ENCODE measurements around the gene ARSK.
"Not testable (repeated sequence)": the region's sequence is repeated elsewhere in the genome, so short reads cannot be mapped to it uniquely, and the experiment has no call there.

ARSK gene

GRCh38 chr5:95646226-95646568 is 91.3 kb downstream of the ARSK start:
- ChIA-PET POLR2A (interaction anchor here (0.5 to 2.1 kb wide), 40 partner anchors 9 to 290 kb away, joined by 3 to 29 read pairs (median 4); partner anchors contain the start of genes ARSK, GLRX, RHOBTB3 and SKIC3), CTCF (interaction anchor here (0.5 to 1.4 kb wide), 3 partner anchors 18 to 160 kb away, joined by 3 to 4 read pairs (median 3); no protein-coding TSS in a partner anchor)
- TF ChIP-seq L3MBTL2 (conservative IDR thresholded peaks at IDR 0.05), result peak; percentile 54
- not testable (repeated sequence) for DNase-seq (ENCODE audit: extremely low spot score)

DNA sequence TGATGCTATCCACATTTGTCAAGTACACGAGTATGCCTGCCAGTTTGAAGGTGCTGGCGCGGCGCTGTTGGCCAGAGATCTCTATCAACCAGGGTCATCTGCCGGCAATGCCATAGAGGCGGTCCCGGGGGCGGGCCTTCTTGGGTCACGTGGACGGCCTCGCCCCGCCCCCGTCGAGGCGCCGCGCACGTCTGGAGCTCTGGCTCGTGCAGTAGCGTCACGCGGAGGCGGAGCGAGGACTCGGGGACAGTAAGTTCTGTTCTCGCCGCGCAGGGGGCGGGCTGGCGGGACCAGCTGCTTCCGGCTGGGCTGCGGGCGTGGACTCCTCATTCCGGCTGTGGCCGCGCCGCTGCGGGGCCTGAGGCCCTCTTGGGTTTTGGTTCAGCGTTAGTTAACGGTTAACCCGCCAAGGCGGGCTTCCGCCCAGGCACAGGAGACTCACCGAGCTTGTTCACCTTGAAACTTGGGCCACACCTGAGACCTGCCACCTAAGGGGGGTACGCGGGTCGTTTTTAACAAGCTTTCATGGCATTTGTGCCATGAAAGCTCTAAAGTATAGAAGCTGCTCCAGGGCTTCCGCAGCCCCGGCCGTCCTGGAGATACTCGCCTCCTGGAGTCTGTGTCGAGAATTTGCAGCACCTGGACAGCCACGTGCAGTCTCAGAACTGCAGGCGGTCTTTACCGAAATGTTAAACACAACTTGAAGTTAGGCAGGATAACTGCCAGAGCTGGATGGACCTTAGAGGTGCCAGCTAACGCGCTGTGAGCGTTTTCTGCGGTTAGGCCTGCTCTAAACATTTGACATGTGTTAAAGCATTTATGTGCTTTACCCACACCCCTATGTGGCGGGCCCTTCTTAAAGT is 91.9 kb downstream of the ARSK start, which contains the start of gene RFESD:
TSS of gene RFESD (plus strand) at position 209 of the 863 bp plus-strand sequence. CDS start 5,495 bp downstream, outside the sequence.
- ChIA-PET CTCF (interaction anchor here (0.5 to 1.4 kb wide), 6 partner anchors 18 to 159 kb away, joined by 3 to 5 read pairs (median 3); no protein-coding TSS in a partner anchor), POLR2A (interaction anchor here (0.5 to 2.1 kb wide), 42 partner anchors 9 to 289 kb away, joined by 3 to 29 read pairs (median 4); partner anchors contain the start of genes ARSK, GLRX, RHOBTB3 and SKIC3)
- DNase-seq (ENCODE audit: extremely low spot score), result peak; percentile 96
- TF ChIP-seq ELF4 (IDR thresholded peaks at IDR 0.05) (peak; percentile 37), FOXK2 (IDR thresholded peaks at IDR 0.05) (no peak), FOXA1 (IDR thresholded peaks at IDR 0.05) (no peak), FOXM1 (IDR thresholded peaks at IDR 0.05; ENCODE audit: borderline replicate concordance) (no peak), L3MBTL2 (conservative IDR thresholded peaks at IDR 0.05) (peak; percentile 88), TARDBP (IDR thresholded peaks at IDR 0.05) (no peak), SP1 (IDR thresholded peaks at IDR 0.05) (no peak), BHLHE40 (IDR thresholded peaks at IDR 0.05; ENCODE audit: borderline replicate concordance) (no peak), LEF1 (IDR thresholded peaks at IDR 0.05; ENCODE audit: borderline replicate concordance) (no peak), SUZ12 (IDR thresholded peaks at IDR 0.05) (no peak), ARNT (IDR thresholded peaks at IDR 0.05) (no peak), CTBP1 (IDR thresholded peaks at IDR 0.05; ENCODE audit: borderline replicate concordance) (no peak), HDGF (IDR thresholded peaks at IDR 0.05; ENCODE audit: borderline replicate concordance) (no peak)
- TF ChIP-seq, protein P1, sequence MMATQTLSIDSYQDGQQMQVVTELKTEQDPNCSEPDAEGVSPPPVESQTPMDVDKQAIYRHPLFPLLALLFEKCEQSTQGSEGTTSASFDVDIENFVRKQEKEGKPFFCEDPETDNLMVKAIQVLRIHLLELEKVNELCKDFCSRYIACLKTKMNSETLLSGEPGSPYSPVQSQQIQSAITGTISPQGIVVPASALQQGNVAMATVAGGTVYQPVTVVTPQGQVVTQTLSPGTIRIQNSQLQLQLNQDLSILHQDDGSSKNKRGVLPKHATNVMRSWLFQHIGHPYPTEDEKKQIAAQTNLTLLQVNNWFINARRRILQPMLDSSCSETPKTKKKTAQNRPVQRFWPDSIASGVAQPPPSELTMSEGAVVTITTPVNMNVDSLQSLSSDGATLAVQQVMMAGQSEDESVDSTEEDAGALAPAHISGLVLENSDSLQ (IDR thresholded peaks at IDR 0.05), result peak; percentile 45; the same call in 1 of the 2 replicates

- POLR2A ChIA-PET, result interaction anchor here (1.7 to 2.1 kb wide), 4 partner anchors 7 to 190 kb away, joined by 9 to 29 read pairs (median 12); partner anchors contain the start of gene RHOBTB3
- peak; percentile 38 for TF ChIP-seq L3MBTL2 (conservative IDR thresholded peaks at IDR 0.05)
- TF ChIP-seq LEF1 (IDR thresholded peaks at IDR 0.05; ENCODE audit: borderline replicate concordance), result no peak
- no peak for TF ChIP-seq CTBP1 (IDR thresholded peaks at IDR 0.05; ENCODE audit: borderline replicate concordance)
- TF ChIP-seq FOXM1 (IDR thresholded peaks at IDR 0.05; ENCODE audit: borderline replicate concordance), result no peak
- CTCF ChIA-PET, result interaction anchor here (1.1 kb wide), 1 partner anchor 52 kb away, joined by 3 read pairs; no protein-coding TSS in a partner anchor
- no peak for DNase-seq (ENCODE audit: extremely low spot score)
Measured at GRCh38 chr5:95647886-95648860, 93.3 kb downstream of the ARSK start.

DNA sequence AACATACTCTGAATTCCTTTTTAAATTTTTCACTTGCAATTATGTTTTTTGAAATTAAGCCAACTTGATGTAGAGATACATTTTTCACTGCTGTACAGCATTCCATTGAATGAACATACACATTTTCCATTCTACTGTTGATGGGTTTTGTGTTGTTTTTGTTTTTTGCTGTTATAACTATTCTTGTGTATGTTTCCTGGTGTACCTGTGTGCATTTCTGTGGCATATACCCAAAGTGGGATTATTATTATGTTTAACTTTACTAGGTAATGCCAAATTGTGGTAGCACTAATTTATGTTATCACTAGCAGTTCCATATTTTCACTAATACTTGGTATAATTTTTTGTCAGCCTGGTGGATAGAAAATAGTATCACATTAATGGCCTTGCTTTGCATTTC is 94.4 kb downstream of the ARSK start:
- POLR2A ChIA-PET, result no interaction called here

DNA sequence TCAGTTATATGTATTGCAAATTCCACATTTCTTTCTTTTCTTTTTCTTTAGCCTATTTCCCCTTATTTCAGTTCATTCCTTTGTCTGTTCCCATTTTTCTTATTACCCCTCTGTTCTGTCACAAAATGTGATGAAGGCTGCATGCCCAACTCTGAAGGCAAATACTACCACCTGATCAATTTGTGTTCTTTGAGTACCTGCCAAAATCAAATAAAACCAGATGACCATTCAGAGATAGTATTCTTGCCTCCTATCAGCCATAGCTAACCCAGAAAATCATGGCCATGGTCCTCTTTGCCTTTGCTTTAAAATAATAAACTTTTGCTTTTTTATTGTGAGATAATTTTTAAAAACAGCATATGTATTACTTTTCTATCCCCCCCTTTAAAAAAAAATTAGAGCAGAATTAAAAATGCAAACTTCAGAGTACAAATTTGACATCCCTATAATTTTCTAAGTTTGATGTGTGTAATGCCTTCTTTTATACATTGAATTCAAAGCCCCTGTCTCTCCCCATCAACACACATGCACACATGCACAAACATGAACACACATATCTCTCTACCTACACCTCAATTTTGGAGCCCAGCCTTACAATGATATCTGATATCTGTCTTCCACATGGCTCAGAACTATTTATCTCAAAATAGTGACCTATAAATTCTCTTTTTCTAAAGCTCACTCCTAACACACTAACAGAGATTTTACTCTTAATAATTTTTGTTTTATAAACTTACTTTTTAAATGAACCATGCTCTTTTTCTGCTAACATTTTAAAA is 95.1 kb downstream of the ARSK start:
- no peak for DNase-seq (ENCODE audit: extremely low spot score)
- no peak for TF ChIP-seq ZNF384 (IDR thresholded peaks at IDR 0.05)
- TF ChIP-seq ARNT (IDR thresholded peaks at IDR 0.05), result no peak
- no peak for TF ChIP-seq SP1 (IDR thresholded peaks at IDR 0.05)
- no peak for TF ChIP-seq LEF1 (IDR thresholded peaks at IDR 0.05; ENCODE audit: borderline replicate concordance)
- TF ChIP-seq FOXK2 (IDR thresholded peaks at IDR 0.05), result no peak
- no peak for TF ChIP-seq FOXA1 (IDR thresholded peaks at IDR 0.05)
- TF ChIP-seq, protein P1 (IDR thresholded peaks at IDR 0.05), result no peak
- no peak for TF ChIP-seq CTBP1 (IDR thresholded peaks at IDR 0.05; ENCODE audit: borderline replicate concordance)
- no peak for TF ChIP-seq BHLHE40 (IDR thresholded peaks at IDR 0.05; ENCODE audit: borderline replicate concordance)
- TF ChIP-seq ELF4 (IDR thresholded peaks at IDR 0.05), result no peak
- ChIA-PET POLR2A (no interaction called here), CTCF (interaction anchor here (0.5 to 0.7 kb wide), 2 partner anchors 669 to 1247 kb away, joined by 3 to 5 read pairs; no protein-coding TSS in a partner anchor)

More for the DNA sequence above, 94.4 kb downstream of the ARSK start:
- TF ChIP-seq SUZ12 (IDR thresholded peaks at IDR 0.05) (no peak), BHLHE40 (IDR thresholded peaks at IDR 0.05; ENCODE audit: borderline replicate concordance) (no peak), ELF4 (IDR thresholded peaks at IDR 0.05) (no peak), NFRKB (IDR thresholded peaks at IDR 0.05) (no peak), L3MBTL2 (conservative IDR thresholded peaks at IDR 0.05) (no peak), HDGF (IDR thresholded peaks at IDR 0.05; ENCODE audit: borderline replicate concordance) (no peak), TARDBP (IDR thresholded peaks at IDR 0.05) (no peak), SP1 (IDR thresholded peaks at IDR 0.05) (no peak), ZNF384 (IDR thresholded peaks at IDR 0.05) (no peak), LEF1 (IDR thresholded peaks at IDR 0.05; ENCODE audit: borderline replicate concordance) (no peak)
- no peak for DNase-seq (ENCODE audit: extremely low spot score)
- CTCF ChIA-PET, result no interaction called here

Measured in HEK293T (cell line).